Cardiac ventricle fibroblast (primary cell): ENCODE results near the gene KIAA0040. TPM values are rescaled to one million over a fixed set of nuclear protein-coding genes. Genes with fewer than 3 reads are reported as not detected.

Source experiments
- total RNA-seq: library from RNA; depleted of rRNA; stranded (reverse); fragments of >200 nt; gene quantifications from 2 replicates; pipeline ENCODE4 v1.2.3, GENCODE V29; 2015

KIAA0040 gene
- total RNA-seq = 0.78 and 3.1 TPM in 2 replicates

GRCh38 chr1:175192630-175193526, at the start of gene KIAA0040:
Gene KIAA0040 (minus strand): TSS chr1:175192776. CDS start chr1:175161013, 31,763 bp downstream.

Other genes starting within 250 kb of the KIAA0040 start
- gene CACYBP, start 192.8 kb downstream of the KIAA0040 start, total RNA-seq = 44.9 and 64.8 TPM in 2 replicates
- gene MRPS14, start 169.4 kb downstream of the KIAA0040 start, total RNA-seq = 16.4 and 17.2 TPM in 2 replicates
- not detected in 2 replicates for gene TNN, start 124.9 kb downstream of the KIAA0040 start, total RNA-seq